Tibial artery (tissue), 4 donors: ENCODE data around the gene INSL4.

ENCODE experiments used
- DNase-seq, 2 donors: peaks; one replicate each; pipeline ENCODE4 v3.0.0-alpha.2; 2019
- H3K27ac ChIP-seq, 2 donors: fragments of 200-600 bp; sonication (generic) in 1 of 2; 1 replicate in 1 of 2; 2 replicates in 1 of 2; pipeline ENCODE4 v1.5.1; 2018 to 2019; ENCODE audit warnings: mild to moderate bottlenecking in 1 of 2
- H3K27me3 ChIP-seq, 2 donors: fragments of 200-600 bp; sonication (generic) in 1 of 2; one replicate each; pipeline versions ENCODE4 v1.5.1 to v1.6.0; 2016 to 2019
- H3K36me3 ChIP-seq, 3 donors: fragments of 200-600 bp; sonication (generic) in 2 of 3; one replicate each; pipeline ENCODE4 v1.5.1; 2016 to 2019; ENCODE audit warnings: mild to moderate bottlenecking in 2 of 3
- H3K4me1 ChIP-seq, 4 donors: fragments of 200-600 bp; sonication (generic) in 2 of 4; 1 replicate in 3 of 4; 2 replicates in 1 of 4; pipeline ENCODE4 v1.5.1; 2016 to 2019
- H3K4me3 ChIP-seq, 2 donors: fragments of 200-600 bp; sonication (generic) in 1 of 2; 1 replicate in 1 of 2; 2 replicates in 1 of 2; pipeline ENCODE4 v1.5.1; 2018 to 2019; ENCODE audit warnings: mild to moderate bottlenecking in 2 of 2
- H3K9me3 ChIP-seq, 3 donors: fragments of 200-600 bp; sonication (generic) in 1 of 3; one replicate each; pipeline ENCODE4 v1.5.1; 2016 to 2019
- intact Hi-C: fragments of 100-400 bp; cut with DNase I; formaldehyde crosslinking; loops from one replicate; pipeline ENCODE4 v1.15.0; 2023; ENCODE audit warnings: low total_unique reads
- TF ChIP-seq, protein P1 (sequence below), 2 experiments: fragments of 200-600 bp in 1 of 2; fragments of 450-650 bp in 1 of 2; IDR thresholded peaks; one replicate each; pipeline ENCODE4 v1.5.1; 2017 to 2019; ENCODE audit warnings: antibody characterized with exemption in 2 of 2, mild to moderate bottlenecking in 1 of 2, moderate library complexity in 1 of 2

Gene INSL4

DNA sequence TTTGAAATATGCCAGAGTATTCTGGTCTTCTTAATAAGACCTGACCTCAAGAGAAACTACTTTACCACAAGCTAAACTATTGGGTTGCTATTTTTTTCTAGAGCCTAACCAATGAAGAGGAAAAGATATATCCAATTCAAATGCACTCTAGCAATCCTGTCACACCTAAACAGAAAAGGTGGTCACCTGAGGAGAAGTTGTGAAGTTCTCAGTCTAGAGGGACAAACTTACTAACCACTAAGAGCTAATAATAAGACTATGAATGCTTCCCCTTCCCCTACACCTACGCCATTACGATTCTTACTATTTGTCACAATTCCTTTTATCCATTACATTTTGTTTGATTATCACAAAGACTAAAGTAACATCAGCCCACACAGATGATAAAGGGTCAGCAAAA, 43.6 kb downstream of the INSL4 start:
- intact Hi-C loops = no loop called here
- no peaks in the 10 kb centered on the region for H3K4me1 ChIP-seq
- H3K27me3 ChIP-seq = no peaks in the 10 kb centered on the region

DNA sequence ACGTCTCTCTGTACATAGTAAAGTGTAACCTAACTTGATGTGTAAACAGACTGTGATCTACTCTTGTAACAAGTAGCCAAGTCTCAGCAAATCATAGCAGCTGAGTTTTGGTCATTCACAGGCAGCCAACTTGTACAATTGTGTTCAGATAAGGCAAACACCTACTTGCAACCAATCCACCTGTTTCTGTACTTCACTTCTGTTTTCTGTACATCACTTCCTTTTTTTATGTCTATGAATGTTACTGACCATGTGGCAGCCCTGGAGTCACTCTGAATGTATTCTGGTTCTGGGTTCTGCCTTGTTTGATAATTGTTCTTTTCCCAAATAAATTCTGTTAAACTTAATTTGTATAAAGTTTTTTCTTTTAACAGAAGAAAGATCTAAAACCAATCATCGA, 47.3 kb downstream of the INSL4 start:
- no peak overlapping the region for H3K4me3 ChIP-seq
- DNase-seq = no peak
- H3K9me3 ChIP-seq = no peaks in the 10 kb centered on the region
- H3K27me3 ChIP-seq = no peaks in the 10 kb centered on the region
- H3K4me1 ChIP-seq = no peaks in the 10 kb centered on the region
- no peaks in the 10 kb centered on the region for H3K36me3 ChIP-seq
- H3K27ac ChIP-seq = no peak overlapping the region
- TF ChIP-seq, protein P1, sequence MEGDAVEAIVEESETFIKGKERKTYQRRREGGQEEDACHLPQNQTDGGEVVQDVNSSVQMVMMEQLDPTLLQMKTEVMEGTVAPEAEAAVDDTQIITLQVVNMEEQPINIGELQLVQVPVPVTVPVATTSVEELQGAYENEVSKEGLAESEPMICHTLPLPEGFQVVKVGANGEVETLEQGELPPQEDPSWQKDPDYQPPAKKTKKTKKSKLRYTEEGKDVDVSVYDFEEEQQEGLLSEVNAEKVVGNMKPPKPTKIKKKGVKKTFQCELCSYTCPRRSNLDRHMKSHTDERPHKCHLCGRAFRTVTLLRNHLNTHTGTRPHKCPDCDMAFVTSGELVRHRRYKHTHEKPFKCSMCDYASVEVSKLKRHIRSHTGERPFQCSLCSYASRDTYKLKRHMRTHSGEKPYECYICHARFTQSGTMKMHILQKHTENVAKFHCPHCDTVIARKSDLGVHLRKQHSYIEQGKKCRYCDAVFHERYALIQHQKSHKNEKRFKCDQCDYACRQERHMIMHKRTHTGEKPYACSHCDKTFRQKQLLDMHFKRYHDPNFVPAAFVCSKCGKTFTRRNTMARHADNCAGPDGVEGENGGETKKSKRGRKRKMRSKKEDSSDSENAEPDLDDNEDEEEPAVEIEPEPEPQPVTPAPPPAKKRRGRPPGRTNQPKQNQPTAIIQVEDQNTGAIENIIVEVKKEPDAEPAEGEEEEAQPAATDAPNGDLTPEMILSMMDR (IDR thresholded peaks at IDR 0.05) = no peak
- intact Hi-C loops = no loop called here

More for the DNA sequence above, 43.6 kb downstream of the INSL4 start:
- TF ChIP-seq, protein P1 (IDR thresholded peaks at IDR 0.05) = no peak
- no peak for DNase-seq
- no peaks in the 10 kb centered on the region for H3K9me3 ChIP-seq
- H3K27ac ChIP-seq = no peak overlapping the region
- no peak overlapping the region for H3K4me3 ChIP-seq
- no peaks in the 10 kb centered on the region for H3K36me3 ChIP-seq
